NK-92 (cell line): ENCODE measurements around the gene TNK2.

ENCODE experiments used
- DNase-seq: peaks from one replicate; lab custom pipeline; 2025; ENCODE audit not compliant: unreplicated experiment; lab: John Stamatoyannopoulos, UW

Gene TNK2

GRCh38 chr3:195886181-195887141 lies 21.9 kb downstream of the TNK2 start:
- DNase-seq: no peak

GRCh38 chr3:195885036-195885891 lies 23.1 kb downstream of the TNK2 start:
- DNase-seq: no peak

- no peak for DNase-seq
Measured at GRCh38 chr3:195884691-195885035, 23.7 kb downstream of the TNK2 start.

- no peak for DNase-seq
Measured at GRCh38 chr3:195883801-195884200, 24.6 kb downstream of the TNK2 start.

GRCh38 chr3:195883160-195883559 lies 25.2 kb downstream of the TNK2 start:
- DNase-seq: no peak

GRCh38 chr3:195882002-195882441 lies 26.3 kb downstream of the TNK2 start:
- DNase-seq: no peak

GRCh38 chr3:195881276-195881988 lies 26.9 kb downstream of the TNK2 start:
- no peak for DNase-seq

- no peak for DNase-seq
Measured at GRCh38 chr3:195880037-195880431, 28.3 kb downstream of the TNK2 start.

- no peak for DNase-seq
Measured at GRCh38 chr3:195879416-195880036, 28.8 kb downstream of the TNK2 start.

- DNase-seq: no peak
Measured at GRCh38 chr3:195878424-195879274, 29.7 kb downstream of the TNK2 start.

GRCh38 chr3:195877767-195878423 lies 30.5 kb downstream of the TNK2 start:
- DNase-seq: no peak

- DNase-seq: no peak
Measured at GRCh38 chr3:195877136-195877715, 31.1 kb downstream of the TNK2 start.

- DNase-seq: no peak
Measured at GRCh38 chr3:195876297-195877064, 31.9 kb downstream of the TNK2 start.

GRCh38 chr3:195875482-195876236 lies 32.7 kb downstream of the TNK2 start:
- DNase-seq: no peak

GRCh38 chr3:195873971-195874370 lies 34.4 kb downstream of the TNK2 start:
- no peak for DNase-seq

- no peak for DNase-seq
Measured at GRCh38 chr3:195873281-195873887, 35.0 kb downstream of the TNK2 start.

- DNase-seq: no peak
Measured at GRCh38 chr3:195872800-195873199, 35.6 kb downstream of the TNK2 start.
